ENCODE results near the gene SLC10A3.
"Not testable (repeated sequence)": the region's sequence is repeated elsewhere in the genome, so short reads cannot be mapped to it uniquely, and the experiment has no call there.

The SLC10A3 gene

GRCh38 chrX:154508384-154508745 lies 17.9 kb upstream of the SLC10A3 start:
- DNase-seq = no peak

- no peak for DNase-seq
These were observed 17.4 kb upstream of the SLC10A3 start for GRCh38 chrX:154507673-154508383.

- DNase-seq = no peak
These were observed 16.3 kb upstream of the SLC10A3 start for GRCh38 chrX:154506483-154507332.

- no peak for DNase-seq
These were observed 15.3 kb upstream of the SLC10A3 start for GRCh38 chrX:154505734-154506133.

- DNase-seq = no peak
These were observed 12.6 kb upstream of the SLC10A3 start for GRCh38 chrX:154502989-154503388.

- DNase-seq = no peak
These were observed 11.7 kb upstream of the SLC10A3 start for GRCh38 chrX:154502098-154502497.

- not testable (repeated sequence) for DNase-seq
These were observed 11.0 kb upstream of the SLC10A3 start for GRCh38 chrX:154501423-154501822.

- not testable (repeated sequence) for DNase-seq
These were observed 6.2 kb upstream of the SLC10A3 start for GRCh38 chrX:154496591-154497137.

GRCh38 chrX:154495472-154495922 lies 5.1 kb upstream of the SLC10A3 start:
- no peak for DNase-seq

- DNase-seq = no peak
These were observed 4.3 kb upstream of the SLC10A3 start for GRCh38 chrX:154494715-154495114.

GRCh38 chrX:154490021-154490413 lies 412 bp downstream of the SLC10A3 start:
- peak; percentile 13 to 24 for DNase-seq

- DNase-seq = no peak
These were observed 1.2 kb downstream of the SLC10A3 start for GRCh38 chrX:154489182-154489581.

- no peak for DNase-seq
These were observed 1.9 kb downstream of the SLC10A3 start for GRCh38 chrX:154488336-154489075.

GRCh38 chrX:154487518-154488290 lies 2.7 kb downstream of the SLC10A3 start:
- DNase-seq = no peak

- DNase-seq = peak; percentile 43 to 63
These were observed 3.8 kb downstream of the SLC10A3 start, which contains the start of gene UBL4A for GRCh38 chrX:154486396-154487207. TSS of gene UBL4A (minus strand) at chrX:154486615. CDS start at chrX:154486584, 31 bp downstream.

- DNase-seq = no peak
These were observed 4.4 kb downstream of the SLC10A3 start for GRCh38 chrX:154486052-154486395.

GRCh38 chrX:154485150-154486051 lies 5.0 kb downstream of the SLC10A3 start:
- DNase-seq = peak in 1 of 2 experiments; percentile 25

- DNase-seq = no peak
These were observed 5.9 kb downstream of the SLC10A3 start for GRCh38 chrX:154484255-154485149.

- no peak for DNase-seq
These were observed 7.1 kb downstream of the SLC10A3 start for GRCh38 chrX:154483325-154483724.

All from NCI-H524 (cell line).